K562 (cell line): ENCODE data around the gene GAB2. TPM values are rescaled to one million over a fixed set of nuclear protein-coding genes. Genes with fewer than 3 reads are reported as not detected.

ENCODE experiments used
- EP400 ChIP-seq: fragments of 450-650 bp; IDR thresholded peaks from 2 replicates; pipeline ENCODE4 v1.6.1; 2017; ENCODE audit warnings: antibody characterized with exemption, mild to moderate bottlenecking, moderate library complexity
- EZH2 ChIP-seq: IDR thresholded peaks from 2 replicates; pipeline ENCODE4 v1.6.1; 2012; ENCODE audit warnings: low read depth, mild to moderate bottlenecking, inconsistent platforms, low read length, borderline replicate concordance
- MAFK ChIP-seq: IDR thresholded peaks from 2 replicates; pipeline ENCODE4 v1.6.1; 2011; ENCODE audit warnings: low read length, improper control_type of control experiment
- PHF20 ChIP-seq: fragments of 450-650 bp; IDR thresholded peaks from 2 replicates; pipeline ENCODE4 v1.6.1; 2018; ENCODE audit not compliant: partially characterized antibody
- POLR2H ChIP-seq: IDR thresholded peaks from 2 replicates; pipeline ENCODE4 v1.6.1; 2016; ENCODE audit warnings: missing genetic modification characterization, low read depth, mild to moderate bottlenecking, control low read depth, missing compliant biosample characterization, moderate library complexity
- PURB ChIP-seq: sonication (generic); formaldehyde crosslinking; IDR thresholded peaks from 2 replicates; pipeline ENCODE4 v1.9.0; 2021; ENCODE audit warnings: low read depth, mild to moderate bottlenecking, missing genetic modification reagents
- RAD21 ChIP-seq, 2 experiments: fragments of 250-450 bp in 1 of 2; fragments of 450-650 bp in 1 of 2; sonication (Bioruptor Pico) in 1 of 2; formaldehyde crosslinking in 1 of 2; IDR thresholded peaks in 1 of 2; conservative IDR thresholded peaks in 1 of 2; 2 replicates each; pipeline versions ENCODE4 v1.4.0 to v1.8.0; 2020 to 2022; ENCODE audit warnings: mild to moderate bottlenecking in 2 of 2, moderate library complexity in 1 of 2
- TFAM ChIP-seq: fragments of 250-450 bp; sonication (Bioruptor Pico); conservative IDR thresholded peaks from 2 replicates; pipeline ENCODE4 v1.5.0; 2021; ENCODE audit warnings: mild to moderate bottlenecking, moderate library complexity
- ZBTB2 ChIP-seq: fragments of 450-650 bp; IDR thresholded peaks from 2 replicates; pipeline ENCODE4 v1.6.1; 2016; ENCODE audit warnings: antibody characterized with exemption
- ZNF165 ChIP-seq: fragments of 250-450 bp; sonication (Bioruptor Pico); IDR thresholded peaks from 2 replicates; pipeline ENCODE4 v1.4.0; 2020; ENCODE audit warnings: borderline replicate concordance
- ZNF197 ChIP-seq: fragments of 200-800 bp; sonication (Bioruptor generic); IDR thresholded peaks from 2 replicates; pipeline ENCODE4 v1.6.1; 2016; ENCODE audit warnings: low read depth, missing genetic modification characterization, missing compliant biosample characterization
- ZNF274 ChIP-seq: IDR thresholded peaks from 2 replicates; pipeline ENCODE4 v1.6.1; 2011; ENCODE audit warnings: low read depth, mild to moderate bottlenecking, low read length, moderate library complexity, borderline replicate concordance
- ZNF644 ChIP-seq: fragments of 200-800 bp; sonication (Bioruptor generic); IDR thresholded peaks from 2 replicates; pipeline ENCODE4 v1.6.1; 2016; ENCODE audit warnings: low read depth, missing genetic modification characterization, missing compliant biosample characterization
- polyA plus RNA-seq, 8 experiments: library from polyadenylated mRNA; depleted of rRNA in 4 of 8; stranded (reverse) in 5 of 8; unstranded in 3 of 8; fragments of >200 nt; fragmentation: Nextera tagmentation in 2 of 8; fragmentation: Illumina TruSeq in 1 of 8; extraction: Ambion mirVana in 2 of 8; extraction: Trizol in 1 of 8; gene quantifications; 2 replicates each; pipeline versions ENCODE4 v1.2.1 to v1.2.3, GENCODE V29; 2011 to 2014; ENCODE audit warnings: inconsistent platforms in 1 of 8, missing spikeins in 1 of 8
- total RNA-seq, 7 experiments: library from RNA; depleted of rRNA in 6 of 7; stranded (reverse); fragments of >200 nt in 6 of 7; fragmentation: Illumina TruSeq in 2 of 7; extraction: Trizol in 2 of 7; gene quantifications; 2 replicates each; pipeline versions ENCODE4 v1.2.1 to v1.2.3, GENCODE V29; 2011 to 2021; ENCODE audit warnings: low replicate concordance in 1 of 7
- TF ChIP-seq, protein P1 (sequence below): fragments of 250-450 bp; sonication (Bioruptor Pico); IDR thresholded peaks from 2 replicates; pipeline ENCODE4 v1.5.0; 2021; ENCODE audit warnings: mild to moderate bottlenecking, moderate library complexity
- TF ChIP-seq, protein P2 (sequence below), 2 experiments: IDR thresholded peaks; 2 replicates each; pipeline ENCODE4 v1.6.1; 2011; ENCODE audit warnings: borderline replicate concordance in 1 of 2, control low read depth in 1 of 2, low read depth in 1 of 2, low read length in 1 of 2, mild to moderate bottlenecking in 1 of 2, mixed read lengths in 1 of 2, moderate library complexity in 1 of 2; ENCODE audit not compliant: insufficient read depth in 1 of 2, insufficient read length in 1 of 2, poor library complexity in 1 of 2, severe bottlenecking in 1 of 2; ENCODE audit errors: extremely low read depth in 1 of 2
- TF ChIP-seq, protein P3 (sequence below): fragments of 450-650 bp; IDR thresholded peaks from 2 replicates; pipeline ENCODE4 v1.6.1; 2016; ENCODE audit warnings: mild to moderate bottlenecking

GAB2 gene
- total and polyA plus RNA-seq, 9 of the 15 experiments (the other 6 are each of a cell fraction or from before 2014, with no cell fraction given), result 2.3 to 35.2 (median 16.1) TPM

- TF ChIP-seq, protein P1, sequence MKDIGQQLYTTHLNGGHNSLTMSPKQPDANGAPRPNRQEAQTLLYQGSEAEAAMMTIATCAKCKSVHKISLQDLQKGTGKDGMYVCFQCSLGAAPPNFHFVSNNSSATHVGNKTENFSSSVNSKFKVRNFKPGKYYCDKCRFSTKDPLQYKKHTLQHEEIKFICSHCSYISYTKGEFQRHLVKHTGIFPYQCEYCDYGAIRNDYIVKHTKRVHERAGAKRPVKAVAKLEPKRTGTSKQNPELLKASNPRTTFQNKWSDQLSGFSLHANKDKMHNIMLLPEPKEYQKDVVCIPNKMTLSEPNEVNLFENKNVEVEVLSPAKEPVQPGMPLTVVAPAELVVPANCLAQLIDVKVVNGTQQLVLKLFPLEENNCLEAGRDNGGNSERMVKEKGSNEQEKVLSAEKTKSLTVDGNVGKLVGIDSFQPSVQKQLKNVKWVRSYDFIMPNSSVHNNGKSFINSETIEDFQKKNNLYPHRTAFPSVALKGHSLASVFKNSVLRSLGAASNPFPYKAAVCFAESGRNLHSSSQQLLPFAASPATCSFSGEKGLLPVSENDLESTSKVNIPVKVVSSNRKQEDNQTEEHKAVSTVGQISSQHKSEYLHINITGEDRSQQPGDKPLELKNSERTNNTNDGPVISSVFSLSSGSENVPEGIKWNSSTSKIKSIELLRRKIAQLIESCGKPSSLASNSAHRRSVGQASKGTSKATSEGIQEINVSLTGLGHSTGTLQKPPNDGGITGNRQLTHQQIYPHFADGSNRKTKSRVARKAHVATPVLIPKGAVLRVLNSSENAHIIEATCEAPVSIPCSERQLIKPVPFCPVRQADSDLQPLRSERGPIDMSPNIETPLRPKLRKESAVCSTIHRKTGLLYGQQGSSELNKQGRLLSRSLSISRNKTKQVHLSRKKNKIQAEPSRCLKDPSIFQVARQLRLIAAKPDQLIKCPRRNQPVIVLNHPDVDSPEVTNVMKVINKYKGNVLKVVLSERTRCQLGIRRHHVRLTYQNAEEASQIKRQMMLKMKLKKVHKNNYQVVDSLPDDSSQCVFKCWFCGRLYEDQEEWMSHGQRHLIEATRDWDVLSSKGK (CRISPR knock-in tag), result no peak
- TF ChIP-seq POLR2H (tag), result peak; percentile 60; the same call in 1 of the 2 replicates
- TF ChIP-seq PURB (CRISPR knock-in tag), result no peak
- no peak for TF ChIP-seq TFAM
- TF ChIP-seq, protein P2, sequence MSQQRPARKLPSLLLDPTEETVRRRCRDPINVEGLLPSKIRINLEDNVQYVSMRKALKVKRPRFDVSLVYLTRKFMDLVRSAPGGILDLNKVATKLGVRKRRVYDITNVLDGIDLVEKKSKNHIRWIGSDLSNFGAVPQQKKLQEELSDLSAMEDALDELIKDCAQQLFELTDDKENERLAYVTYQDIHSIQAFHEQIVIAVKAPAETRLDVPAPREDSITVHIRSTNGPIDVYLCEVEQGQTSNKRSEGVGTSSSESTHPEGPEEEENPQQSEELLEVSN (IDR thresholded peaks at IDR 0.05; ENCODE audit: borderline replicate concordance in 1 of 2, extremely low read depth in 1 of 2, insufficient read depth in 1 of 2, insufficient read length in 1 of 2, low read depth in 1 of 2, low read length in 1 of 2, poor library complexity in 1 of 2, severe bottlenecking in 1 of 2), result no peak
- no peak for TF ChIP-seq EZH2
- no peak for TF ChIP-seq ZBTB2
- TF ChIP-seq EP400, result peak; percentile 53
- TF ChIP-seq ZNF274, result no peak
- TF ChIP-seq, protein P3, sequence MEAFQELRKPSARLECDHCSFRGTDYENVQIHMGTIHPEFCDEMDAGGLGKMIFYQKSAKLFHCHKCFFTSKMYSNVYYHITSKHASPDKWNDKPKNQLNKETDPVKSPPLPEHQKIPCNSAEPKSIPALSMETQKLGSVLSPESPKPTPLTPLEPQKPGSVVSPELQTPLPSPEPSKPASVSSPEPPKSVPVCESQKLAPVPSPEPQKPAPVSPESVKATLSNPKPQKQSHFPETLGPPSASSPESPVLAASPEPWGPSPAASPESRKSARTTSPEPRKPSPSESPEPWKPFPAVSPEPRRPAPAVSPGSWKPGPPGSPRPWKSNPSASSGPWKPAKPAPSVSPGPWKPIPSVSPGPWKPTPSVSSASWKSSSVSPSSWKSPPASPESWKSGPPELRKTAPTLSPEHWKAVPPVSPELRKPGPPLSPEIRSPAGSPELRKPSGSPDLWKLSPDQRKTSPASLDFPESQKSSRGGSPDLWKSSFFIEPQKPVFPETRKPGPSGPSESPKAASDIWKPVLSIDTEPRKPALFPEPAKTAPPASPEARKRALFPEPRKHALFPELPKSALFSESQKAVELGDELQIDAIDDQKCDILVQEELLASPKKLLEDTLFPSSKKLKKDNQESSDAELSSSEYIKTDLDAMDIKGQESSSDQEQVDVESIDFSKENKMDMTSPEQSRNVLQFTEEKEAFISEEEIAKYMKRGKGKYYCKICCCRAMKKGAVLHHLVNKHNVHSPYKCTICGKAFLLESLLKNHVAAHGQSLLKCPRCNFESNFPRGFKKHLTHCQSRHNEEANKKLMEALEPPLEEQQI, result peak; percentile 61; the same call in 1 of the 2 replicates
- TF ChIP-seq PHF20, result no peak
- peak; percentile 34; the same call in 1 of the 2 replicates for TF ChIP-seq ZNF644 (tag)
- no peak for TF ChIP-seq ZNF165 (CRISPR knock-in tag)
- TF ChIP-seq RAD21 (CRISPR knock-in tag; conservative IDR thresholded peaks at IDR 0.05 in 1 of 2, IDR thresholded peaks at IDR 0.05 in 1 of 2), result no peak
- 0 out of 2 replicates have a peak, but pooled peaks have one; percentile 65 for TF ChIP-seq ZNF197 (CRISPR knock-in tag)
- peak; percentile 97 for TF ChIP-seq MAFK
Measured at GRCh38 chr11:78424334-78425270, 7.0 kb upstream of the GAB2 start (continued).
